Tibial nerve (tissue), 4 donors: Measurements from ENCODE around the gene BIRC6. TPM values are rescaled to one million over a fixed set of nuclear protein-coding genes. Genes with fewer than 3 reads are reported as not detected.

ENCODE experiments used
- DNase-seq, 2 donors: peaks; one replicate each; pipeline ENCODE4 v3.0.0-alpha.2; 2019; ENCODE audit warnings: low spot score in 2 of 2
- H3K27ac ChIP-seq, 4 donors: fragments of 200-600 bp; sonication (generic) in 3 of 4; one replicate each; pipeline ENCODE4 v1.5.1; 2017 to 2019; ENCODE audit warnings: mild to moderate bottlenecking in 1 of 4
- H3K27me3 ChIP-seq, 2 donors: fragments of 200-600 bp; sonication (generic) in 1 of 2; one replicate each; pipeline versions ENCODE4 v1.5.1 to v1.6.0; 2017 to 2019
- H3K36me3 ChIP-seq, 3 donors: fragments of 200-600 bp; sonication (generic); one replicate each; pipeline ENCODE4 v1.5.1; 2018 to 2019
- H3K4me1 ChIP-seq, 4 donors: fragments of 200-600 bp; sonication (generic) in 3 of 4; one replicate each; pipeline ENCODE4 v1.5.1; 2017 to 2019
- H3K4me3 ChIP-seq, 4 donors: fragments of 200-600 bp; sonication (generic) in 3 of 4; one replicate each; pipeline ENCODE4 v1.5.1; 2017 to 2019; ENCODE audit warnings: mild to moderate bottlenecking in 1 of 4, moderate library complexity in 1 of 4
- H3K9me3 ChIP-seq, 4 donors: fragments of 200-600 bp; sonication (generic) in 3 of 4; one replicate each; pipeline ENCODE4 v1.5.1; 2017 to 2019
- EP300 ChIP-seq, 2 donors: sonication (generic); formaldehyde crosslinking; IDR thresholded peaks; one replicate each; pipeline ENCODE4 v1.6.1; 2017; ENCODE audit warnings: antibody characterized with exemption in 2 of 2, mild to moderate bottlenecking in 1 of 2
- POLR2A ChIP-seq, 2 donors: fragments of 450-650 bp; IDR thresholded peaks; one replicate each; pipeline ENCODE4 v1.6.1; 2017; ENCODE audit warnings: antibody characterized with exemption in 2 of 2, mild to moderate bottlenecking in 2 of 2, moderate library complexity in 2 of 2
- WGBS, 2 donors: methylation state at CpG; one replicate each; pipeline ENCODE4 v1.1.5; 2018; 5-methylcytosine and 5-hydroxymethylcytosine counted together
- total RNA-seq, 4 donors: library from RNA; depleted of rRNA; stranded (reverse); fragments of >200 nt; gene quantifications; one replicate each; pipeline ENCODE4 v1.1.0, GENCODE V29; 2016
- TF ChIP-seq, protein P1 (sequence below), 5 experiments: fragments of 200-600 bp in 3 of 5; fragments of 450-650 bp in 2 of 5; sonication (generic) in 3 of 5; IDR thresholded peaks; one replicate each; pipeline ENCODE4 v1.5.1; 2016 to 2019; ENCODE audit warnings: antibody characterized with exemption in 5 of 5, mild to moderate bottlenecking in 3 of 5, moderate library complexity in 2 of 5

BIRC6 gene
- total RNA-seq, 4 donors from 2014 or later = 87.5 to 154 (median 124) TPM

DNA sequence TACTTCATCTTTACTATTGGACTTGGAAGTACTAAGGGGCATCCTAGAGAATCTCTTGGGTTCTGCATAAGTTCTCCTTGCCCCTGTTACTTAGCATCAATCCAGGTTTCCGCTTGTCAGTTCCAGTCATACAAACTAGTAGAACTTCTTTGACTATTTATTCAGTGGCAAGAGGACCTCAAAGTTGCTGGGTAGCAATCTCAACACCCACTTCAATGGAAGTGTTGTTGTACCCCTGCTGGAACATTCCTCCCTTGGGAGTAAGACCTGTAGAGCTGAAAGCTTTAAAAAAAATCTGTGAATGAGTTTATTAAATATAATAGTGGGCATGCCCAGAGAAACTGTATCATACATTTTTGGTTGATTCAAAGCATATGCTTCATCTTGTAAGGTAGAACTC is 27.0 kb downstream of the BIRC6 start:
- peaks cover 0 to 53% (median 0%) of the 10 kb centered on the region in 3 donors for H3K36me3 ChIP-seq

DNA sequence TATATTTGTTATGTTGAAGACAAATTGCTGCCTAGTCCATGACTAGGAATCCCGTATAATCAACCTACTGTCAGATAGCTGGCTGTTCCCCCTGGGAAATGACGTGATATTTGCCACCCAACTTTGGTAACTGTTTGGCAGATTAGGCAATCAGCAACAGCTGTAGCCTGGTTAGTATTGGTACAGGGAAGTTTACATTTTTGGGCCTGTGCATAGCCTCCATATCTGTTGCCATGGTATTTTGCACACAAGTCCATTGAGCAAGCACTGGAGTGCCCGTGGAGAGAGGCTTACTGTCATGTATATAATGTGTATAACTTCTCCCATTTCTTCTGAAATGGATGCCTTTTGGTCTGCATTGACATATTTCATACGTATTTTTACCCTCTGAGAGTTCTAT is 27.7 kb downstream of the BIRC6 start:
- WGBS, 2 donors = 87 to 91% methylated on average over 4 of the region's 4 CpGs
- TF ChIP-seq, protein P1, sequence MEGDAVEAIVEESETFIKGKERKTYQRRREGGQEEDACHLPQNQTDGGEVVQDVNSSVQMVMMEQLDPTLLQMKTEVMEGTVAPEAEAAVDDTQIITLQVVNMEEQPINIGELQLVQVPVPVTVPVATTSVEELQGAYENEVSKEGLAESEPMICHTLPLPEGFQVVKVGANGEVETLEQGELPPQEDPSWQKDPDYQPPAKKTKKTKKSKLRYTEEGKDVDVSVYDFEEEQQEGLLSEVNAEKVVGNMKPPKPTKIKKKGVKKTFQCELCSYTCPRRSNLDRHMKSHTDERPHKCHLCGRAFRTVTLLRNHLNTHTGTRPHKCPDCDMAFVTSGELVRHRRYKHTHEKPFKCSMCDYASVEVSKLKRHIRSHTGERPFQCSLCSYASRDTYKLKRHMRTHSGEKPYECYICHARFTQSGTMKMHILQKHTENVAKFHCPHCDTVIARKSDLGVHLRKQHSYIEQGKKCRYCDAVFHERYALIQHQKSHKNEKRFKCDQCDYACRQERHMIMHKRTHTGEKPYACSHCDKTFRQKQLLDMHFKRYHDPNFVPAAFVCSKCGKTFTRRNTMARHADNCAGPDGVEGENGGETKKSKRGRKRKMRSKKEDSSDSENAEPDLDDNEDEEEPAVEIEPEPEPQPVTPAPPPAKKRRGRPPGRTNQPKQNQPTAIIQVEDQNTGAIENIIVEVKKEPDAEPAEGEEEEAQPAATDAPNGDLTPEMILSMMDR (IDR thresholded peaks at IDR 0.05) = no peak
- TF ChIP-seq POLR2A (IDR thresholded peaks at IDR 0.05) = no peak
- no peaks in the 10 kb centered on the region for H3K27me3 ChIP-seq
- H3K4me1 ChIP-seq = peaks cover 0 to 8% (median 0%) of the 10 kb centered on the region in 4 donors
- no peaks in the 10 kb centered on the region for H3K9me3 ChIP-seq
- no peak overlapping the region for H3K4me3 ChIP-seq
- no peak for DNase-seq
- H3K36me3 ChIP-seq = peaks cover 0 to 57% (median 0%) of the 10 kb centered on the region in 3 donors
- no peak overlapping the region for H3K27ac ChIP-seq

More for the DNA sequence above, 27.0 kb downstream of the BIRC6 start:
- DNase-seq = no peak
- Histone ChIP-seq H3K4me1 (peaks cover 0 to 14% (median 0%) of the 10 kb centered on the region in 4 donors), H3K9me3 (no peaks in the 10 kb centered on the region), H3K27ac (no peak overlapping the region), H3K4me3 (no peak overlapping the region), H3K27me3 (no peaks in the 10 kb centered on the region)
- no peak for TF ChIP-seq EP300 (IDR thresholded peaks at IDR 0.05)
- no peak for TF ChIP-seq POLR2A (IDR thresholded peaks at IDR 0.05)
- TF ChIP-seq, protein P1 (IDR thresholded peaks at IDR 0.05) = no peak
- 100% methylated on average over 1 of the region's 1 CpG for WGBS, 2 donors

DNA sequence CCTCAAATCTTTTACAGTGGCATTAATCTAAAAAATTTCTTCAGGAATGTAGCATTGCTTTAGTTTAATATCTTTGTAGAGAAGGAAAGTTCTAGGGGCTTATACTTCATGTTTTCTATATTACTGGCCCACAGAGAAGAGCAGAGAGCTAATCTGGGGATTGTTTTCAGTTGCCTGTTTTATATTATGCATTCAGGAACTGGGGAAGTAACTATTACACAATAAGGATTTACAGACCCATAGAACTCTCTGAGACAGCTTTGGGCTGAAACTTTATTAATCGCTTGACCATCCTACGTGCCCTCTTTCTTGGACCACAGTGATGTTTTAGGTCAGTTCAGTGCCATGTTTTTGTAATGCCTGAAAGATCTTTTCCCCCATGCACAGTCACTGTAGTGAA is 29.9 kb downstream of the BIRC6 start:
- Histone ChIP-seq H3K4me3 (no peak overlapping the region), H3K27me3 (no peaks in the 10 kb centered on the region), H3K27ac (no peak overlapping the region), H3K9me3 (no peaks in the 10 kb centered on the region), H3K4me1 (no peaks in the 10 kb centered on the region), H3K36me3 (peaks cover 0 to 56% (median 0%) of the 10 kb centered on the region in 3 donors)
- DNase-seq = no peak
- no peak for TF ChIP-seq EP300 (IDR thresholded peaks at IDR 0.05)
- no peak for TF ChIP-seq POLR2A (IDR thresholded peaks at IDR 0.05)
- TF ChIP-seq, protein P1 (IDR thresholded peaks at IDR 0.05) = no peak
- WGBS, 2 donors = 96 to 98% methylated on average over 2 of the region's 2 CpGs

DNA sequence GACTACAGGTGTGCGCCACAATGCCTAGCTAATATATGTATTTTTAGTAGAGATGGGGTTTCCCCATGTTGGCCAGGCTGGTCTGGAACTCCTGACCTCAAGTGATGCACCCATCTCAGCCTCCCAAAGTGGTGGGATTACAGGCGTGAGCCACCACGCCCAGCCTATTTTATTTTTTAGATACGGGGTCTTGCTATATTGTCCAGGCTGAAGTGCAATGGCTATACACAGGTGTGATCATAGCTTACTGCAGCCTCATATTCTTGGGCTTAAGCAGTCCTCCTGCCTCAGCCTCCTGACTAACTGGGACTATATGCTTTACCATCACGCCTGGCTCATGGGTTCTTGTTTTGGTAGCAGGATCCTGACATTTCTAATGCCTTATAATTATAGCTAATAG is 42.4 kb downstream of the BIRC6 start:
- DNase-seq = no peak
- Histone ChIP-seq H3K9me3 (no peaks in the 10 kb centered on the region), H3K4me3 (no peak overlapping the region), H3K4me1 (no peaks in the 10 kb centered on the region), H3K36me3 (peaks cover 0 to 73% (median 10%) of the 10 kb centered on the region in 3 donors), H3K27me3 (no peaks in the 10 kb centered on the region), H3K27ac (no peak overlapping the region)
- TF ChIP-seq POLR2A (IDR thresholded peaks at IDR 0.05) = no peak
- TF ChIP-seq, protein P1 (IDR thresholded peaks at IDR 0.05) = no peak
- no peak for TF ChIP-seq EP300 (IDR thresholded peaks at IDR 0.05)
- 79 to 100% methylated on average over 5 of the region's 5 CpGs for WGBS, 2 donors

DNA sequence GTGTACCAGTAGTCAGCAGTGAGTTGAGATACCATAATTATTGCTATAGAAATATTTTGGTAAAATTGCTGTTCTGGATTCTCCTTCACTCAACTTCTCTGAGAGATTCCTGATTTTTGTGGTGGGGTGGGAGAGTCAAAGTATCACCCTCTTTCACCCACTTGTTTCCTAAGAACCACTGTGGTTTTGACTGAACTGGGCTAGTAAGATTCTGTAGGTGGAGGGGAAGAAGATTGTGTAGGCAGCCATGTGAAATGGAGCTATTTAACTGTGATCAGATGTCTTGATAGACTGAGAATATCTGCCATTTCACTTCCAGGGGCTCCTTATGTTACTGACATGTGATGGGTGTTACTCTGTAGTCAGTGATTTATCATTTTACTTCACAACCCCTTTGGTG is 45.3 kb downstream of the BIRC6 start:
- DNase-seq = no peak
- peaks cover 0 to 66% (median 0%) of the 10 kb centered on the region in 3 donors for H3K36me3 ChIP-seq
- no peak overlapping the region for H3K4me3 ChIP-seq
- TF ChIP-seq, protein P1 (IDR thresholded peaks at IDR 0.05) = no peak
- TF ChIP-seq EP300 (IDR thresholded peaks at IDR 0.05) = no peak
- TF ChIP-seq POLR2A (IDR thresholded peaks at IDR 0.05) = no peak
- no peaks in the 10 kb centered on the region for H3K9me3 ChIP-seq
- no peaks in the 10 kb centered on the region for H3K4me1 ChIP-seq
- H3K27me3 ChIP-seq = no peaks in the 10 kb centered on the region
- H3K27ac ChIP-seq = no peak overlapping the region
